Erythroblast (primary cell): Measurements from ENCODE around the gene PCDH9.

ENCODE experiments used
- DNase-seq, 2 experiments: peaks; one replicate each; lab custom pipeline; 2025; lab: John Stamatoyannopoulos, UW
- GATA1 ChIP-seq: IDR thresholded peaks from 2 replicates; pipeline ENCODE4 v1.6.1; 2011; ENCODE audit warnings: low read depth, mild to moderate bottlenecking, control low read depth, low read length, moderate library complexity
- POLR2A ChIP-seq: IDR thresholded peaks from 2 replicates; pipeline ENCODE4 v1.6.1; 2011; ENCODE audit warnings: mild to moderate bottlenecking, low read length

Gene PCDH9

GRCh38 chr13:67208552-67208951 lies 21.6 kb downstream of the PCDH9 start:
- no peak for DNase-seq
- TF ChIP-seq GATA1 (no peak), POLR2A (no peak)

- TF ChIP-seq POLR2A: no peak
- TF ChIP-seq GATA1: no peak
- DNase-seq: no peak
Measured at GRCh38 chr13:67204764-67205163, 25.4 kb downstream of the PCDH9 start.

DNA sequence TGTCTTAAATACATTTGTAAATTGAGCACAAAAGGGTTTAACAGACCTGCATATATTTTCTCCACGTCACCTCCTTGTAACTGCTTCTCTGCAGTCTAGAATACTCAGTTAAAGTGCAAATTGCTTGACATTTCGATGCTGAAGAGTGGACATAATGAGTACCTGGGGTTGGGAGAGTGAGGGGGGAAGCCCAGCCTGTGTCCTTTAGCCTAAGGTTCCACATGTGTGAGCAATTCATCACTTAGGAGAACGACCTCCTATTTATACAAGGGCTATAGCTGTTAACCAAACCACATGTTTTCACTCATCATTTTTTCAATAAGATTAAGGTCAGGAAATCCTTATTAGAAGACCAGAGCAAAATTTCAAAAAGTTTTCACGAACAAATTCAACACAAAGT lies 29.5 kb downstream of the PCDH9 start:
- TF ChIP-seq GATA1 (no peak), POLR2A (no peak)
- no peak for DNase-seq

- DNase-seq: no peak
- no peak for TF ChIP-seq POLR2A
- no peak for TF ChIP-seq GATA1
Measured at GRCh38 chr13:67200183-67200582, 30.0 kb downstream of the PCDH9 start.

DNA sequence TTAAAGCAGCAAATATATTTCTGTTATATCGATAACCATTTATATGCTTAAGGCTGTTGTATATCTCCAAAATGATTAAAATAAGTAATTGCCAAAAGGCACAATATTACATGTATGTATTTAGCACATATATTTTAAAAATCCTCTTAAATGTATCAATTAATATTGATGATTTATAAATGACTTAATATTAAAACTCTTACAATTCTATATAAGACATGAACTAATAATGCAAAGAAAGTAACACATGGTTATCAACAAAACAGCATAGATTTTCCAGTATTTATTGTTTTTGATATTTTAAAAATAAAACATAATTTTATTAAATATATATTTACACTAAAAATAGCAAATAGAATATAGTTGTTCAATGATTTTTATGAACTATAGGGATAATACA lies 32.4 kb downstream of the PCDH9 start:
- DNase-seq: no peak
- TF ChIP-seq POLR2A: no peak
- TF ChIP-seq GATA1: no peak

- no peak for TF ChIP-seq POLR2A
- no peak for TF ChIP-seq GATA1
- no peak for DNase-seq
Measured at GRCh38 chr13:67193979-67194378, 36.2 kb downstream of the PCDH9 start.

DNA sequence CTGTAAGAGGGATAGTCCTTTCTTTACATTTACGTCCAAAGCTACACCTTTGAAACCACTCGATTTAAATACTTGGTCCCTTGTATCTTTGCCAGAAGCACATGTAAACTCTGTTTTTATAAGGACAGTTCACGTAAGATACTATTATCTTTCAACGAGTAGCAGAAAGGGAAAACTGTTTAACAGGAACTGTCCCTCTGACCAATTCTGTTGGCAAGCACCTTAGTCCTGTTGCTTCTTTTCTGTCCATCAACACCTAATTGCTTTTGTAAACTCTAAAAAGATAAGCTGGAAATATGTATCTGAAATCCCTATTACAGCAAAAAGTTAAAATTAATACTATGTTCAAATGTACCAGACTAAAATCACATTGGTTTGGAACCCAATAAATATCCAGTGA lies 37.4 kb downstream of the PCDH9 start:
- no peak for DNase-seq
- no peak for TF ChIP-seq GATA1
- no peak for TF ChIP-seq POLR2A

DNA sequence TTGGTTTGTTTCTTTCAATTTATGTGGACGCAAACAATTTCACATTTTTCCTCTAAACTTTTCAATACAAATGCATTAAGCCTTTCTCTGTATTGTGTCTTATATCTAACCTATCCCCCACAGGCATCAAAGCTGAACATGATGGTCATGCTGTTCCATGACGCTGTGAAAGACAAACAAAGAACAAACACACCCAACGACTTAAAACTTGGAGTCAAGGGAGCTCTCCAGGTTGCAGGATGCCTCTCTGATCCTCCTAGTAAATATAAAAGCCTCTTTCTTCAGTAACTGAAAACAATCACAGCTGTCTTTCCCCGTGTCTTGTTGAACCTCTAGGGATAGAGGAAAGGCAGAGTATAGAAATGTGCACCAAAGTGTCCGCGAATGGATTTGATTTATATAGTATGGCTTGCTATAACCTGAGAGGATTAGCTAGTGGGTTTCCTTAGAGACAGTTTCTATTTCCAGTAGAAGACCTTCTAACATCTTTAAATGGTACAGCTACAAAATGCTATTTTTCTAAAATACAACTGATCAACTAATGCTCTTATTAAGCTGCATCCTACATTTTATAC lies 43.1 kb downstream of the PCDH9 start:
- no peak for DNase-seq
- TF ChIP-seq POLR2A (no peak), GATA1 (no peak)

DNA sequence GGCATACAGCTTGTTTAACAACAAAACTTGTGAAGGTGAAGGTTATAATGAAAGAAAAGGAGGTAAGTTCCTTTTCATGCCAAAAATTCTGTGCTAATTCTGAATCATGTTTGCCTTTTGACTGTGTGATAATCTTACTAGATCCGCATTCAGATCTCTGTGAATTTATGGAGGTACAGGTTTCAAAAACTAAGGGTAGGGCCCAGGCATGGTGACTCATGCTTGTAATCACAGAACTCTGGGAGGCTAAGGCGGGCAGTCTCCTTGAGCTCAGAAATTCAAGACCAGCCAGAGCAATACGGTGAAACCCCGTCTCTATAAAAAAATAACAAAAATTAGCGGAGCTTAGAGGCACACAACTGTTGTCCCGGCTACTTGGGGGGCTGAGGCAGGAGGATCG lies 45.9 kb downstream of the PCDH9 start:
- TF ChIP-seq GATA1 (no peak), POLR2A (no peak)
- DNase-seq: no peak

DNA sequence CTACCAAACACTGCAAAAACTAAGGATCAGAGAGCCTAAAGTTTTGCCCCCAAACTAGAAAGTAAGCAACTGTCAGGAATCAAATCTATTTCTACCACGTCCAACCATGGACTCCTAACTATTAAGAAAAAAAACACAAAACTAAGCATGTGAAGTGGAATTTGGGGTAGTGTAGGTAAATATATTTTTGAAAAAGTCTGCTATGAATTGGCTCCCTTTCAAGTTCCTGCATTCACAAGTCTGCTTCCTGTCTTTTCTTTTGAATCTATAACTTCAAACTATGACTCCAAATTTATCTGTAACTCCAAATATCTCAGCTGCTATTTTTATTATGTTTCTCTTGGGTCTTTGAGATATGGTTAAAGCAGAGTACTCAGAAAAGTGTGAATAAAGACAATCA lies 47.0 kb downstream of the PCDH9 start:
- TF ChIP-seq POLR2A (no peak), GATA1 (no peak)
- DNase-seq: no peak

DNA sequence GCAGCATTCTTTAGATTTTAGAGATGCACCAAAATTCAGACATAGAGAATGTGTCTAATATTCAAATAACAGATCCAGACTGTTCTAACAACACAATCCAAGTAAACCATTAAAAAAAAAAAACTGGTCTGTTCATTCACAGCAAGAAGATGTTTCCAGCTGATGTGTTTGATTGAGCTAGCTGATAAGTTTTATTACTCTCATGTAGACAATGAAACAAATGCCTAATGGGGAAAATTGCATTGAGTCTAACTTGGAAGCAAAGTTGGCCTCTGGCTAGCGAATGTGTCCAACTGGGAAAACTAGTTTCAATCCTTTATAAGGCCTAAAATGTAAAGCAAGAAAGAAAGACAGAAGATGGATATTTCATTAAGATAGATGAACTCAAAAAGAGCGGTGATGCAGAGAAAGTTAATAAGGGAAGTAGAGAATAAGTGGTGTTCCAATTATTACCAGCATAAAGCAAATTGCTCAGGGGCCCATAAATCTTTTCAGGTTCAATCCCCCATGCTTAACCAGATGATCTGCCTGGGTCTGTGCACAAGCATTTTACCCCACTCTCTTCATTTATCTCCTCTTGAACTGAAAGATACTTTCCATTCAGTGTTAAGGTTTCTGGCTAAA lies 54.2 kb downstream of the PCDH9 start:
- DNase-seq: no peak
- TF ChIP-seq POLR2A (no peak), GATA1 (no peak)

GRCh38 chr13:67168384-67168783 lies 61.8 kb downstream of the PCDH9 start:
- DNase-seq: no peak
- TF ChIP-seq GATA1 (no peak), POLR2A (no peak)

DNA sequence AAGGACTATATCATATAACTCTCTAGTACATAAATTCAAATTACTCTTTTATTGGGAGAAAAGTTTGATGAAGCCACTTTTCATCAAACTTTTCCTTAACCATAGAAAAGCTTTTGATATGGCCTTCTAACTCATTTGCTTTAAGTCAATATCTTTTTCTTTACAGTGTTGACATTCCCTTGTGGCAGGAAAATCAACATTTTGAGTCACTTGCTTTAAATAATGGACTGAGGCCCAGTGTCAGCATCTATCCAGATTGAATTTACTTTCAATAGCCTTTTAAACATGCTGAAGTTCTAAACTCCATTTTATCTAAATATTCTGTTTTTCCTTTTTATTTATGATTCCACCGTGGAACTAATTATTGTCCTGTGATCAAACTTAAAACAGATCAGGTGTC lies 62.7 kb downstream of the PCDH9 start:
- DNase-seq: no peak

GRCh38 chr13:67161176-67161575 lies 69.0 kb downstream of the PCDH9 start:
- no peak for TF ChIP-seq POLR2A
- no peak for TF ChIP-seq GATA1
- DNase-seq: no peak

More for the DNA sequence above, 62.7 kb downstream of the PCDH9 start:
- TF ChIP-seq GATA1 (no peak), POLR2A (no peak)

- TF ChIP-seq GATA1: no peak
- no peak for TF ChIP-seq POLR2A
- no peak for DNase-seq
Measured at GRCh38 chr13:67158903-67159302, 71.2 kb downstream of the PCDH9 start.
